Transverse colon (tissue), 4 donors: ENCODE data around the gene SUCLG2. TPM values are rescaled to one million over a fixed set of nuclear protein-coding genes. Genes with fewer than 3 reads are reported as not detected.

Experiments used
- DNase-seq: peaks from one replicate; pipeline ENCODE4 v3.0.0-alpha.2; 2019
- H3K27ac ChIP-seq, 4 donors: fragments of 200-600 bp; sonication (generic); 2 replicates each; pipeline ENCODE4 v1.5.1; 2016 to 2018; ENCODE audit warnings: inconsistent platforms in 4 of 4
- H3K27me3 ChIP-seq: fragments of 200-600 bp; sonication (generic); 2 replicates; pipeline ENCODE4 v1.5.1; 2017; ENCODE audit warnings: inconsistent platforms
- H3K36me3 ChIP-seq, 4 donors: fragments of 200-600 bp; sonication (generic); 2 replicates each; pipeline ENCODE4 v1.5.1; 2017 to 2019; ENCODE audit warnings: inconsistent platforms in 4 of 4
- H3K4me1 ChIP-seq, 4 donors: fragments of 200-600 bp; sonication (generic); 2 replicates each; pipeline ENCODE4 v1.5.1; 2017 to 2020; ENCODE audit warnings: inconsistent platforms in 4 of 4
- H3K4me3 ChIP-seq, 4 donors: fragments of 200-600 bp; sonication (generic); 1 replicate in 1 of 4; 2 replicates in 3 of 4; pipeline versions ENCODE4 v1.5.1 to v1.6.1; 2017 to 2019; ENCODE audit warnings: inconsistent platforms in 4 of 4
- H3K9me3 ChIP-seq, 2 donors: fragments of 200-600 bp; sonication (generic); 2 replicates each; pipeline ENCODE4 v1.5.1; 2017 to 2019; ENCODE audit warnings: inconsistent platforms in 2 of 2
- EP300 ChIP-seq: sonication (generic); formaldehyde crosslinking; IDR thresholded peaks from one replicate; pipeline ENCODE4 v1.6.1; 2017; ENCODE audit warnings: antibody characterized with exemption, low read depth
- POLR2A ChIP-seq: fragments of 450-650 bp; IDR thresholded peaks from one replicate; pipeline ENCODE4 v1.6.1; 2016; ENCODE audit warnings: antibody characterized with exemption, mild to moderate bottlenecking, moderate library complexity
- POLR2AphosphoS5 ChIP-seq, 3 donors: sonication (generic); formaldehyde crosslinking; IDR thresholded peaks; one replicate each; pipeline ENCODE4 v1.6.1; 2016; ENCODE audit warnings: antibody characterized with exemption in 3 of 3
- WGBS, 2 donors: methylation state at CpG; one replicate each; pipeline ENCODE4 v1.1.5; 2018; ENCODE audit warnings: low coverage in 1 of 2; 5-methylcytosine and 5-hydroxymethylcytosine counted together
- in situ Hi-C, 4 donors: fragments of 200-750 bp; cut with MboI; loops; one replicate each; pipeline versions ENCODE4 v1.15.0 to v1.15.1; 2017; ENCODE audit warnings: low sequenced_read_pairs in 3 of 4, low pct_ligation_motif_present in 1 of 4, low pct_unique_long_range_greater_than_20kb in 1 of 4
- intact Hi-C: fragments of 100-400 bp; cut with DNase I; formaldehyde crosslinking; loops from one replicate; pipeline ENCODE4 v1.15.1; 2023; ENCODE audit warnings: low total_unique reads
- total RNA-seq, 4 donors: library from RNA; depleted of rRNA; stranded (reverse); fragments of >200 nt; gene quantifications; one replicate each; pipeline ENCODE4 v1.1.0, GENCODE V29; 2016
- TF ChIP-seq, protein P1 (sequence below), 5 experiments: fragments of 200-600 bp in 3 of 5; fragments of 450-650 bp in 2 of 5; sonication (generic) in 3 of 5; IDR thresholded peaks; 1 replicate in 2 of 5; 2 replicates in 3 of 5; pipeline ENCODE4 v1.5.1; 2016 to 2017; ENCODE audit warnings: antibody characterized with exemption in 5 of 5, inconsistent platforms in 3 of 5, mild to moderate bottlenecking in 2 of 5, moderate library complexity in 1 of 5

SUCLG2 gene
- total RNA-seq, 4 donors from 2014 or later = 59.5 to 269 (median 160) TPM

DNA sequence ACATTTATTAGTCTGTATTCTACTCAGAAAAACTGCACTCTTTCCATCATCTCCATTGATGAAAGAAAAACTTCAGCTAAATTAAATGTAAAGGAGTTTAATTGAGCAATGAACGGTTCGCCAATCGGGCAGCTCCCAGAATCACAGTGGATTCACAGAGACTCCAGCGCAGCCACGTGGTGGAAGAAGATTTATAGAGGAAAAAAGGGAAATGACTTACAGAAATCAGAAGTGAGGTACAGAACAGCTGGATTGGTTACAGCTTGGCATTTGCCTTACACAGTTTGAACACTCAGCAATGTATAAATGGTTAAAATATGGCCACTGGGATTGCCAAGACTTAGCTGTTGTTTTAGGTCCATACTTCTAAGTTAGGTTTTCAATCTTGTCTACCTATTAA lies 2.8 kb upstream of the SUCLG2 start:
- peaks cover 12 to 21% (median 17%) of the 10 kb centered on the region in 4 donors for H3K4me1 ChIP-seq
- TF ChIP-seq POLR2AphosphoS5 (IDR thresholded peaks at IDR 0.05) (no peak), POLR2A (no peak), EP300 (no peak)
- TF ChIP-seq, protein P1, sequence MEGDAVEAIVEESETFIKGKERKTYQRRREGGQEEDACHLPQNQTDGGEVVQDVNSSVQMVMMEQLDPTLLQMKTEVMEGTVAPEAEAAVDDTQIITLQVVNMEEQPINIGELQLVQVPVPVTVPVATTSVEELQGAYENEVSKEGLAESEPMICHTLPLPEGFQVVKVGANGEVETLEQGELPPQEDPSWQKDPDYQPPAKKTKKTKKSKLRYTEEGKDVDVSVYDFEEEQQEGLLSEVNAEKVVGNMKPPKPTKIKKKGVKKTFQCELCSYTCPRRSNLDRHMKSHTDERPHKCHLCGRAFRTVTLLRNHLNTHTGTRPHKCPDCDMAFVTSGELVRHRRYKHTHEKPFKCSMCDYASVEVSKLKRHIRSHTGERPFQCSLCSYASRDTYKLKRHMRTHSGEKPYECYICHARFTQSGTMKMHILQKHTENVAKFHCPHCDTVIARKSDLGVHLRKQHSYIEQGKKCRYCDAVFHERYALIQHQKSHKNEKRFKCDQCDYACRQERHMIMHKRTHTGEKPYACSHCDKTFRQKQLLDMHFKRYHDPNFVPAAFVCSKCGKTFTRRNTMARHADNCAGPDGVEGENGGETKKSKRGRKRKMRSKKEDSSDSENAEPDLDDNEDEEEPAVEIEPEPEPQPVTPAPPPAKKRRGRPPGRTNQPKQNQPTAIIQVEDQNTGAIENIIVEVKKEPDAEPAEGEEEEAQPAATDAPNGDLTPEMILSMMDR (IDR thresholded peaks at IDR 0.05) = no peak
- intact Hi-C loops (no loop called here), in situ Hi-C loops (no loop called here)
- DNase-seq = no peak
- no peaks in the 10 kb centered on the region for H3K9me3 ChIP-seq
- WGBS, 2 donors = 90% methylated on average over 5 of the region's 5 CpGs; no CpG with 5 or more reads in 1 of the 2 donors
- no peak overlapping the region for H3K27ac ChIP-seq
- H3K27me3 ChIP-seq = no peaks in the 10 kb centered on the region
- no peaks in the 10 kb centered on the region for H3K36me3 ChIP-seq
- H3K4me3 ChIP-seq = no peak overlapping the region

DNA sequence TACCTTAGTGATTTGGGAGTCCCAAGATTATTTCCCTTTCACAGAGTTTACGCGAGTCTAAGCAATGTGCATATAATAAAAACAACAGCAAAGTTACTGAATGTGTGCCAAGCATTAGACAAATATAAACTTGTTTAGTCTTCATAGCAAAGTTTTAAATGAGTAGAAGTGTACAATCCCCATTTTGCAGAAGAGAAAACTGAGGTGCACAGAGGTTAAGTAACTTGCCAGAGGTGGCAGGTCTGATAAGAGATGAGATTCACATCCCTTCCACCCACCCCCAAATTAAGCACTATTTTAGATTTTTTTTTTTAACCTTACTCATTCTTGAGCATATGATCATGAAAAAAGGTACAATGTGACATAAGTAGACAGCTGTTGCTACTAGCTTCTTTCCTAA lies 2.2 kb upstream of the SUCLG2 start:
- intact Hi-C loops = no loop called here
- Histone ChIP-seq H3K36me3 (no peaks in the 10 kb centered on the region), H3K27me3 (no peaks in the 10 kb centered on the region), H3K4me3 (no peak overlapping the region), H3K4me1 (peaks cover 12 to 21% (median 17%) of the 10 kb centered on the region in 4 donors), H3K27ac (no peak overlapping the region), H3K9me3 (no peaks in the 10 kb centered on the region)
- DNase-seq = no peak
- in situ Hi-C loops = no loop called here
- no peak for TF ChIP-seq POLR2A
- TF ChIP-seq, protein P1 (IDR thresholded peaks at IDR 0.05) = no peak
- TF ChIP-seq POLR2AphosphoS5 (IDR thresholded peaks at IDR 0.05) = no peak
- TF ChIP-seq EP300 = no peak
- WGBS, 2 donors = 86 to 96% methylated on average over 2 of the region's 2 CpGs

DNA sequence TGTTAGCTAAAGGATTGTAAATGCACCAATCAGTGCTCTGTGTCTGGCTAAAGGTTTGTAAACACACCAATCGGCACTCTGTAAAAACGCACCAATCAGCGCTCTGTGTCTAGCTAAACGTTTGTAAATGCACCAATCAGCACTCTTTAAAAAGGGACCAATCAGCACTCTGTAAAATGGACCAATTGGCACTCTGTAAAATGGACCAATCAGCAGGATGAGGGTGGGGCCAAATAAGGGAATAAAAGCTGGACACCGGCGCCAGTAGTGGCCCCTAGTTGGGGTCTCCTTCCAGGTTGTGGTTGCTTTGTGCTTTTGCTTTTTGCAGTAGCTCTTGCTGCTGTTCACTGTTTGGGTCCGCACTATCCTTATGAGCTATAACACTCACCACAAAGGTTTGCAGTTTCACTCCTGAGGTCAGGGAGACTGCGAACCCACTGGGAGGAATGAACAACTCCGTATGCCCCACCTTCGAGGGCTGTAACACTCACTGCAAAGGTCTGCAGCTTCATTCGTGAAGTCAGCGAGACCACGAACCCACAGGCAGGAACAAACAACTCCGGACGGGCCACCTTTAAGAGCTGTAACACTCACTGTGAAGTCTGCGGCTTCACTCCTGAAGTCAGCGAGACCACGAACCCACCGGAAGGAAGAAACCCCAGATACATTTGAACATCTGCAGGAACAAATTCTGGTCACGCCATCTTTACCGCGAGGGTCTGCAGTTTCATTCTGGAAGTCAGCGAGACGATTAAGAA lies 1.1 kb upstream of the SUCLG2 start:
- TF ChIP-seq POLR2AphosphoS5 (IDR thresholded peaks at IDR 0.05) (no peak), POLR2A (peak; percentile 50)
- 70 to 85% methylated on average over 11 to 24 of the region's 24 CpGs for WGBS, 2 donors
- in situ Hi-C loops = no loop called here

DNA sequence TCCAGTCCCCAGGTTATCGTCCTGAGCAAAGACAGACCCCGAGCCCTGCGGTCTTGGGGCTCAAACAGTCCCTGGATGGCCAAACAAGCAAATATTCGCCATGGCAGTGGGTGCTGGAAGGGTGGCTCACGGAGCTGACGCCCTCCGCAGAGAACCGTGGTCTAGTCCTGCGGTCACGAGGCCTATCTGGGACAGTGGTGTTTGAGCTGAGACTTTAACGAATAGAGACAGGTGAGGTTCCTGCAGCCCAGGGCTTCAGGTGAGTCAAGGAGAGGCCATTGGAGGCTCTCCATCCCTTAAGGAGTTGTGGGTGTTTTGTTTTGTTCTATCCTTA lies 399 bp upstream of the SUCLG2 start:
- TF ChIP-seq POLR2AphosphoS5 (IDR thresholded peaks at IDR 0.05) (no peak), POLR2A (peak; percentile 49)
- TF ChIP-seq, protein P1 (IDR thresholded peaks at IDR 0.05) = no peak
- Histone ChIP-seq H3K4me3 (peak overlapping the region; percentile 89 to 100 (median 98)), H3K27me3 (no peaks in the 10 kb centered on the region), H3K4me1 (peaks cover 24 to 37% (median 30%) of the 10 kb centered on the region in 4 donors), H3K36me3 (no peaks in the 10 kb centered on the region), H3K27ac (peak overlapping the region; percentile 94 to 99 (median 98)), H3K9me3 (no peaks in the 10 kb centered on the region)
- intact Hi-C loops = no loop called here
- 20% methylated on average over 9 of the region's 11 CpGs; no CpG with 5 or more reads in 1 of the 2 donors for WGBS, 2 donors
- no peak for DNase-seq
- in situ Hi-C loops = no loop called here

More for the DNA sequence above, 1.1 kb upstream of the SUCLG2 start:
- Histone ChIP-seq H3K27me3 (no peaks in the 10 kb centered on the region), H3K4me1 (peaks cover 19 to 30% (median 24%) of the 10 kb centered on the region in 4 donors), H3K36me3 (no peaks in the 10 kb centered on the region), H3K27ac (peak overlapping the region; percentile 94 to 99 (median 98)), H3K4me3 (peak overlapping the region in 3 of 4 donors; percentile 0 to 97 (median 89)), H3K9me3 (no peaks in the 10 kb centered on the region)
- peak; percentile 73 for DNase-seq
- intact Hi-C loops = no loop called here
